Measurements from ENCODE around the gene ANP32B.

Gene ANP32B

GRCh38 chr9:97938081-97938644, 45.0 kb upstream of the ANP32B start, which contains the start of gene HEMGN:
Gene HEMGN, minus strand, starts transcription at chr9:97938172. Its CDS starts 36 bp downstream, at chr9:97938136.
- no peak within 1 kb of the TSS for H3K4me3 ChIP-seq (IDR thresholded peaks at IDR 0.05; ENCODE audit: insufficient read depth, low read depth, low read length)

GRCh38 chr9:97940233-97940632, 42.9 kb upstream of the ANP32B start:
- TF ChIP-seq CTCF (conservative IDR thresholded peaks at IDR 0.05; ENCODE audit: low read depth, low read length) = no peak
- Histone ChIP-seq H3K27me3 (ENCODE audit: insufficient read depth, low read depth) (no peaks in the 10 kb centered on the region), H3K4me3 (IDR thresholded peaks at IDR 0.05; ENCODE audit: insufficient read depth, low read depth, low read length) (no peak overlapping the region), H3K36me3 (ENCODE audit: insufficient read depth) (no peaks in the 10 kb centered on the region), H3K4me2 (no peak overlapping the region), H3K79me2 (ENCODE audit: insufficient read depth, low read depth) (no peaks in the 10 kb centered on the region), H3K27ac (no peak overlapping the region), H3K4me1 (ENCODE audit: low read depth, poor library complexity, severe bottlenecking) (peaks cover 28% of the 10 kb centered on the region), H4K20me1 (ENCODE audit: insufficient read depth) (no peaks in the 10 kb centered on the region), H3K9ac (no peak overlapping the region), H2AFZ (ENCODE audit: low read depth) (no peak overlapping the region)

More at GRCh38 chr9:97938081-97938644, 45.0 kb upstream of the ANP32B start, which contains the start of gene HEMGN:
- Histone ChIP-seq H3K36me3 (ENCODE audit: insufficient read depth) (no peaks in the 10 kb centered on the region), H3K27me3 (ENCODE audit: insufficient read depth, low read depth) (no peaks in the 10 kb centered on the region), H3K4me1 (ENCODE audit: low read depth, poor library complexity, severe bottlenecking) (peaks cover 28% of the 10 kb centered on the region), H3K27ac (peak within 1 kb of the TSS; percentile 72), H3K9ac (peak within 1 kb of the TSS; percentile 35; the same call in 1 of the 2 replicates), H2AFZ (ENCODE audit: low read depth) (peak within 1 kb of the TSS; percentile 77), H3K4me2 (peak within 1 kb of the TSS; percentile 73), H4K20me1 (ENCODE audit: insufficient read depth) (no peaks in the 10 kb centered on the region), H3K79me2 (ENCODE audit: insufficient read depth, low read depth) (no peaks in the 10 kb centered on the region)
- no peak for TF ChIP-seq CTCF (conservative IDR thresholded peaks at IDR 0.05; ENCODE audit: low read depth, low read length)

- no peaks in the 10 kb centered on the region for H3K36me3 ChIP-seq (ENCODE audit: insufficient read depth)
- H3K9ac ChIP-seq = no peak overlapping the region
- no peak overlapping the region for H3K4me3 ChIP-seq (IDR thresholded peaks at IDR 0.05; ENCODE audit: insufficient read depth, low read depth, low read length)
- TF ChIP-seq CTCF (conservative IDR thresholded peaks at IDR 0.05; ENCODE audit: low read depth, low read length) = no peak
- H3K4me2 ChIP-seq = no peak overlapping the region
- H2AFZ ChIP-seq (ENCODE audit: low read depth) = no peak overlapping the region
- no peak overlapping the region for H3K27ac ChIP-seq
- H3K79me2 ChIP-seq (ENCODE audit: insufficient read depth, low read depth) = no peaks in the 10 kb centered on the region
- peaks cover 28% of the 10 kb centered on the region for H3K4me1 ChIP-seq (ENCODE audit: low read depth, poor library complexity, severe bottlenecking)
- H3K27me3 ChIP-seq (ENCODE audit: insufficient read depth, low read depth) = no peaks in the 10 kb centered on the region
- no peaks in the 10 kb centered on the region for H4K20me1 ChIP-seq (ENCODE audit: insufficient read depth)
These were observed 42.4 kb upstream of the ANP32B start for GRCh38 chr9:97940741-97941140.

GRCh38 chr9:97941323-97941722, 41.8 kb upstream of the ANP32B start:
- Histone ChIP-seq H3K27ac (no peak overlapping the region), H3K9ac (no peak overlapping the region), H3K27me3 (ENCODE audit: insufficient read depth, low read depth) (no peaks in the 10 kb centered on the region)

More at GRCh38 chr9:97941323-97941722, 41.8 kb upstream of the ANP32B start:
- H3K4me1 ChIP-seq (ENCODE audit: low read depth, poor library complexity, severe bottlenecking) = peaks cover 28% of the 10 kb centered on the region
- no peak overlapping the region for H3K4me3 ChIP-seq (IDR thresholded peaks at IDR 0.05; ENCODE audit: insufficient read depth, low read depth, low read length)
- TF ChIP-seq CTCF (conservative IDR thresholded peaks at IDR 0.05; ENCODE audit: low read depth, low read length) = no peak
- H3K4me2 ChIP-seq = no peak overlapping the region
- H3K36me3 ChIP-seq (ENCODE audit: insufficient read depth) = no peaks in the 10 kb centered on the region
- no peaks in the 10 kb centered on the region for H4K20me1 ChIP-seq (ENCODE audit: insufficient read depth)
- H2AFZ ChIP-seq (ENCODE audit: low read depth) = no peak overlapping the region
- no peaks in the 10 kb centered on the region for H3K79me2 ChIP-seq (ENCODE audit: insufficient read depth, low read depth)
